ENCODE data around the gene CLEC2A. TPM values are rescaled to one million over a fixed set of nuclear protein-coding genes. Genes with fewer than 3 reads are reported as not detected.

Gene CLEC2A
- total RNA-seq, 2 experiments from 2014 or later = not detected

- Mint-ChIP-seq H3K4me1 (ENCODE audit: low read depth) (no peaks in the 10 kb centered on the region), H3K27ac (no peak overlapping the region), H3K4me3 (no peak overlapping the region), H3K27me3 (ENCODE audit: low read depth) (peaks cover 6% of the 10 kb centered on the region), H3K9me3 (ENCODE audit: insufficient read depth) (no peaks in the 10 kb centered on the region), H3K36me3 (ENCODE audit: low read depth) (no peaks in the 10 kb centered on the region)
- ChIA-PET POLR2A (no interaction called here), CTCF (interaction anchor here (0.6 to 2.2 kb wide), 2 partner anchors 16 to 120 kb away, joined by 3 to 8 read pairs; no protein-coding TSS in a partner anchor)
- no peak for DNase-seq
- no peak for ATAC-seq
Measured at GRCh38 chr12:9933958-9934357, 1.8 kb upstream of the CLEC2A start.

GRCh38 chr12:9931245-9931644 is 925 bp downstream of the CLEC2A start:
- POLR2A ChIA-PET = no interaction called here
- H3K4me1 Mint-ChIP-seq (ENCODE audit: low read depth) = peaks cover 9% of the 10 kb centered on the region
- no peaks in the 10 kb centered on the region for H3K9me3 Mint-ChIP-seq (ENCODE audit: insufficient read depth)
- DNase-seq = no peak
- H3K27me3 Mint-ChIP-seq (ENCODE audit: low read depth) = peaks cover 9% of the 10 kb centered on the region
- no peak overlapping the region for H3K4me3 Mint-ChIP-seq
- no peak overlapping the region for H3K27ac Mint-ChIP-seq
- no peaks in the 10 kb centered on the region for H3K36me3 Mint-ChIP-seq (ENCODE audit: low read depth)
- ATAC-seq = no peak
- CTCF ChIA-PET = interaction anchor here (0.9 to 1.4 kb wide), 5 partner anchors 9 to 180 kb away, joined by 3 to 7 read pairs (median 4); no protein-coding TSS in a partner anchor

- Mint-ChIP-seq H3K27me3 (ENCODE audit: low read depth) (peaks cover 9% of the 10 kb centered on the region), H3K36me3 (ENCODE audit: low read depth) (no peaks in the 10 kb centered on the region), H3K27ac (no peak overlapping the region), H3K4me3 (no peak overlapping the region), H3K9me3 (ENCODE audit: insufficient read depth) (no peaks in the 10 kb centered on the region), H3K4me1 (ENCODE audit: low read depth) (peaks cover 19% of the 10 kb centered on the region)
- ATAC-seq = no peak
- CTCF ChIA-PET = interaction anchor here (0.6 to 5.9 kb wide), 7 partner anchors 11 to 211 kb away, joined by 3 to 29 read pairs (median 4); partner anchors contain the start of gene CLEC2B
- POLR2A ChIA-PET = interaction anchor here (0.7 to 1.8 kb wide), 2 partner anchors 21 to 115 kb away, joined by 3 to 6 read pairs; no protein-coding TSS in a partner anchor
- DNase-seq = no peak
Measured at GRCh38 chr12:9928607-9929006, 3.6 kb downstream of the CLEC2A start.

GRCh38 chr12:9926876-9927275 is 5.3 kb downstream of the CLEC2A start:
- CTCF ChIA-PET = interaction anchor here (1.0 to 5.9 kb wide), 7 partner anchors 13 to 184 kb away, joined by 3 to 29 read pairs (median 9); no protein-coding TSS in a partner anchor
- H3K27ac Mint-ChIP-seq = no peak overlapping the region
- no peak for ATAC-seq
- DNase-seq = no peak
- H3K4me3 Mint-ChIP-seq = no peak overlapping the region
- H3K27me3 Mint-ChIP-seq (ENCODE audit: low read depth) = peaks cover 7% of the 10 kb centered on the region
- POLR2A ChIA-PET = interaction anchor here (1.8 kb wide), 1 partner anchor 113 kb away, joined by 6 read pairs; no protein-coding TSS in a partner anchor
- H3K9me3 Mint-ChIP-seq (ENCODE audit: insufficient read depth) = no peaks in the 10 kb centered on the region
- peaks cover 5% of the 10 kb centered on the region for H3K36me3 Mint-ChIP-seq (ENCODE audit: low read depth)
- H3K4me1 Mint-ChIP-seq (ENCODE audit: low read depth) = peaks cover 34% of the 10 kb centered on the region

GRCh38 chr12:9925705-9926393 is 6.3 kb downstream of the CLEC2A start:
- ATAC-seq (peak; percentile 69), DNase-seq (peak; percentile 33)
- peaks cover 6% of the 10 kb centered on the region for H3K36me3 Mint-ChIP-seq (ENCODE audit: low read depth)
- H3K9me3 Mint-ChIP-seq (ENCODE audit: insufficient read depth) = no peaks in the 10 kb centered on the region
- H3K4me1 Mint-ChIP-seq (ENCODE audit: low read depth) = peaks cover 37% of the 10 kb centered on the region
- ChIA-PET CTCF (interaction anchor here (0.6 to 5.9 kb wide), 20 partner anchors 10 to 209 kb away, joined by 3 to 41 read pairs (median 4); no protein-coding TSS in a partner anchor), POLR2A (no interaction called here)
- peak overlapping the region; percentile 60 for H3K4me3 Mint-ChIP-seq
- peak overlapping the region; percentile 77 for H3K27ac Mint-ChIP-seq
- peaks cover 7% of the 10 kb centered on the region for H3K27me3 Mint-ChIP-seq (ENCODE audit: low read depth)

- Mint-ChIP-seq H3K4me1 (ENCODE audit: low read depth) (peaks cover 27% of the 10 kb centered on the region), H3K9me3 (ENCODE audit: insufficient read depth) (no peaks in the 10 kb centered on the region), H3K4me3 (peak overlapping the region; percentile 1), H3K27ac (peak overlapping the region; percentile 48), H3K27me3 (ENCODE audit: low read depth) (peaks cover 4% of the 10 kb centered on the region), H3K36me3 (ENCODE audit: low read depth) (peaks cover 13% of the 10 kb centered on the region)
- POLR2A ChIA-PET = no interaction called here
- DNase-seq (no peak), ATAC-seq (peak; percentile 63)
- CTCF ChIA-PET = interaction anchor here (1.2 to 2.7 kb wide), 8 partner anchors 15 to 180 kb away, joined by 4 to 25 read pairs (median 6); no protein-coding TSS in a partner anchor
Measured at GRCh38 chr12:9922429-9922828, 9.7 kb downstream of the CLEC2A start.

- no peak overlapping the region for H3K27ac Mint-ChIP-seq
Measured at GRCh38 chr12:9920451-9920850, 11.7 kb downstream of the CLEC2A start.

GRCh38 chr12:9919443-9919842 is 12.7 kb downstream of the CLEC2A start:
- H3K36me3 Mint-ChIP-seq (ENCODE audit: low read depth) = peaks cover 13% of the 10 kb centered on the region
- no peak overlapping the region for H3K27ac Mint-ChIP-seq
- peaks cover 17% of the 10 kb centered on the region for H3K4me1 Mint-ChIP-seq (ENCODE audit: low read depth)
- no peak overlapping the region for H3K4me3 Mint-ChIP-seq
- ATAC-seq (no peak), DNase-seq (no peak)
- POLR2A ChIA-PET = no interaction called here
- H3K27me3 Mint-ChIP-seq (ENCODE audit: low read depth) = peaks cover 2% of the 10 kb centered on the region
- CTCF ChIA-PET = interaction anchor here (1.1 to 1.2 kb wide), 2 partner anchors 12 to 102 kb away, joined by 3 read pairs; no protein-coding TSS in a partner anchor
- H3K9me3 Mint-ChIP-seq (ENCODE audit: insufficient read depth) = no peaks in the 10 kb centered on the region

More at GRCh38 chr12:9920451-9920850, 11.7 kb downstream of the CLEC2A start:
- Mint-ChIP-seq H3K4me1 (ENCODE audit: low read depth) (peaks cover 22% of the 10 kb centered on the region), H3K27me3 (ENCODE audit: low read depth) (peaks cover under 1% of the 10 kb centered on the region), H3K9me3 (ENCODE audit: insufficient read depth) (no peaks in the 10 kb centered on the region), H3K36me3 (ENCODE audit: low read depth) (peaks cover 13% of the 10 kb centered on the region), H3K4me3 (no peak overlapping the region)
- CTCF ChIA-PET = interaction anchor here (1.0 to 2.7 kb wide), 4 partner anchors 13 to 106 kb away, joined by 3 to 25 read pairs (median 4); no protein-coding TSS in a partner anchor
- DNase-seq (no peak), ATAC-seq (no peak)
- POLR2A ChIA-PET = no interaction called here

- CTCF ChIA-PET = interaction anchor here (1.2 kb wide), 1 partner anchor 98 kb away, joined by 3 read pairs; no protein-coding TSS in a partner anchor
Measured at GRCh38 chr12:9911708-9912107, 20.5 kb downstream of the CLEC2A start.

GRCh38 chr12:9910716-9911421 is 21.3 kb downstream of the CLEC2A start:
- POLR2A ChIA-PET = no interaction called here
- ATAC-seq (no peak), DNase-seq (no peak)
- Mint-ChIP-seq H3K27ac (peak overlapping the region; percentile 19), H3K27me3 (ENCODE audit: low read depth) (peaks cover 2% of the 10 kb centered on the region), H3K4me1 (ENCODE audit: low read depth) (peaks cover 52% of the 10 kb centered on the region), H3K4me3 (no peak overlapping the region), H3K9me3 (ENCODE audit: insufficient read depth) (peaks cover 57% of the 10 kb centered on the region), H3K36me3 (ENCODE audit: low read depth) (peaks cover 62% of the 10 kb centered on the region)
- CTCF ChIA-PET = no interaction called here

More at GRCh38 chr12:9911708-9912107, 20.5 kb downstream of the CLEC2A start:
- Mint-ChIP-seq H3K4me1 (ENCODE audit: low read depth) (peaks cover 43% of the 10 kb centered on the region), H3K27ac (peak overlapping the region; percentile 39), H3K27me3 (ENCODE audit: low read depth) (peaks cover 2% of the 10 kb centered on the region), H3K36me3 (ENCODE audit: low read depth) (peaks cover 55% of the 10 kb centered on the region), H3K4me3 (no peak overlapping the region), H3K9me3 (ENCODE audit: insufficient read depth) (peaks cover 57% of the 10 kb centered on the region)
- ATAC-seq (no peak), DNase-seq (no peak)
- POLR2A ChIA-PET = interaction anchor here (0.6 kb wide), 1 partner anchor 232 kb away, joined by 3 read pairs; no protein-coding TSS in a partner anchor

- peaks cover 66% of the 10 kb centered on the region for H3K9me3 Mint-ChIP-seq (ENCODE audit: insufficient read depth)
- H3K36me3 Mint-ChIP-seq (ENCODE audit: low read depth) = peaks cover 72% of the 10 kb centered on the region
- H3K4me1 Mint-ChIP-seq (ENCODE audit: low read depth) = peaks cover 60% of the 10 kb centered on the region
- ChIA-PET POLR2A (interaction anchor here (1.2 kb wide), 1 partner anchor 150 kb away, joined by 3 read pairs; the partner anchor contains the start of gene CD69), CTCF (interaction anchor here (0.6 to 1.3 kb wide), 3 partner anchors 14 to 155 kb away, joined by 3 to 4 read pairs (median 3); no protein-coding TSS in a partner anchor)
- H3K27ac Mint-ChIP-seq = no peak overlapping the region
- no peak overlapping the region for H3K4me3 Mint-ChIP-seq
- ATAC-seq (no peak), DNase-seq (no peak)
- H3K27me3 Mint-ChIP-seq (ENCODE audit: low read depth) = no peaks in the 10 kb centered on the region
Measured at GRCh38 chr12:9909724-9910123, 22.4 kb downstream of the CLEC2A start.
